ENCODE measurements around the gene B9D2.

Gene B9D2

GRCh38 chr19:41408256-41408655, 44.3 kb upstream of the B9D2 start:
- no peak; the same call in 2 of the 3 replicates for ATAC-seq
- TF ChIP-seq ZFP30 (CRISPR knock-in tag; IDR thresholded peaks at IDR 0.05): no peak
- TF ChIP-seq ARNTL (CRISPR knock-in tag; IDR thresholded peaks at IDR 0.05; ENCODE audit: borderline replicate concordance, low read depth): no peak
- no peak for TF ChIP-seq CSRNP3 (CRISPR knock-in tag; IDR thresholded peaks at IDR 0.05)
- TF ChIP-seq ZNF8 (CRISPR knock-in tag; IDR thresholded peaks at IDR 0.05): no peak
- no peak for TF ChIP-seq SNAI2 (CRISPR knock-in tag; IDR thresholded peaks at IDR 0.05)

GRCh38 chr19:41407271-41407670, 43.3 kb upstream of the B9D2 start:
- ATAC-seq: no peak
- TF ChIP-seq POU6F1 (CRISPR knock-in tag; IDR thresholded peaks at IDR 0.05; ENCODE audit: borderline replicate concordance, low read depth) (no peak), GLIS3 (CRISPR knock-in tag; IDR thresholded peaks at IDR 0.05) (no peak), PPARA (CRISPR knock-in tag; IDR thresholded peaks at IDR 0.05; ENCODE audit: borderline replicate concordance) (no peak), CSDC2 (CRISPR knock-in tag; IDR thresholded peaks at IDR 0.05) (no peak), ZNF565 (CRISPR knock-in tag; conservative IDR thresholded peaks at IDR 0.05; ENCODE audit: low read depth) (no peak), OSR1 (CRISPR knock-in tag; IDR thresholded peaks at IDR 0.05) (no peak), ZFP3 (CRISPR knock-in tag; IDR thresholded peaks at IDR 0.05) (no peak)

GRCh38 chr19:41405776-41406175, 41.8 kb upstream of the B9D2 start:
- ATAC-seq: no peak
- TF ChIP-seq CREB5 (CRISPR knock-in tag; IDR thresholded peaks at IDR 0.05; ENCODE audit: low read depth) (no peak), ESRRG (CRISPR knock-in tag; IDR thresholded peaks at IDR 0.05) (no peak), ZNF565 (CRISPR knock-in tag; conservative IDR thresholded peaks at IDR 0.05; ENCODE audit: low read depth) (no peak), PATZ1 (CRISPR knock-in tag; IDR thresholded peaks at IDR 0.05; ENCODE audit: borderline replicate concordance) (no peak), POU6F1 (CRISPR knock-in tag; IDR thresholded peaks at IDR 0.05; ENCODE audit: borderline replicate concordance, low read depth) (no peak), SNAI2 (CRISPR knock-in tag; IDR thresholded peaks at IDR 0.05) (no peak), TSHZ2 (CRISPR knock-in tag; IDR thresholded peaks at IDR 0.05) (no peak), ZFP3 (CRISPR knock-in tag; IDR thresholded peaks at IDR 0.05) (no peak), OSR1 (CRISPR knock-in tag; IDR thresholded peaks at IDR 0.05) (no peak), RARB (CRISPR knock-in tag; IDR thresholded peaks at IDR 0.05) (no peak)

Data from SK-N-SH treated with all-trans-retinoic acid at 6 μM for 48 hours (cell line).